NCI-H1092 treated with DMSO at 0.1 percent for 48 hours (cell line): Measurements from ENCODE around the gene RIMBP2.

ENCODE experiments used
- DNase-seq: peaks from one replicate; lab custom pipeline; 2025; lab: John Stamatoyannopoulos, UW

The RIMBP2 gene

GRCh38 chr12:130501821-130502220 is 214.3 kb downstream of the RIMBP2 start:
- no peak for DNase-seq

DNA sequence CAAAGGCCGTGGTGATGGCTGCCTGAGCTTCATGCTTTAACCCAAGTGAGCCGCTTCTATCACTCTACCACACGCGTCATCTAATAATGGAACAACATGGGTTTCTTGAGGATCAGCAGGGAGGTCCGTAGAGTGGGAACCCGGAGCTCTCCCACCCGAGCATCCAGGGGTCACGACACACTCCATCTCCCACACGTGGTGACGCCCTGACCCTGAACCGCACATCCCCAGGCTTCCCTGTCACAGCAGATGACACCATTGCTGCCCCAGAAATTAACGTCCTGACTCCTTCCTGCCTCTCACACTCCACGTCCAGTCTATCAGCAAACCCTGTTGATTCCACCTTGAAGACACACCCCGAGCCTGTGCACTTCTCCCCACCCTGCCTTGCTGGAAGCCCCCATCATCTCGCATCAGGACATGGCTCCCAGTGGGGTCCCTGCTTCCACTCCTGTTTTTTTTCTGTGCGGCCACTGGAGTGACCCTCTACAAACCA is 215.2 kb downstream of the RIMBP2 start:
- DNase-seq: no peak

DNA sequence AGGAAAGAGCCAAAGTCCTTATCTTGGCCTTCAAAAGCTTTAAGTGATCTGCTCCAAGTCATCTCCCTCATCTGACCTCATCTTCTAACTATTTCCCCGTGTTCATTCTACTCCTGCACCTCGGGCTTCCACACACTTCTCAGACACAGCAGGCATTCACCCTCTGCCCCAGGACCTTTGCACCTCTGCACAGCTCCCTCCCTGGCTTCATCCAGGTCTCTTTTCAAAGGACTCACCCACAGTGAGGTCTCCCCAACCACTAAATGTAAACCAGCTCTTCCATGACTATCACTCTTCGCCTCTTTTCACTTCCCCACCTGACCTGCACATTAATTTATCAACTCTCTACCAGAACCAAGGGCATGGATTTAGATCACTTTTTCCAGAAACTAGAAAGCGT is 216.6 kb downstream of the RIMBP2 start:
- no peak for DNase-seq

- no peak for DNase-seq
Observed at GRCh38 chr12:130498589-130499385, 217.3 kb downstream of the RIMBP2 start.

GRCh38 chr12:130497991-130498390 is 218.1 kb downstream of the RIMBP2 start:
- DNase-seq: no peak

DNA sequence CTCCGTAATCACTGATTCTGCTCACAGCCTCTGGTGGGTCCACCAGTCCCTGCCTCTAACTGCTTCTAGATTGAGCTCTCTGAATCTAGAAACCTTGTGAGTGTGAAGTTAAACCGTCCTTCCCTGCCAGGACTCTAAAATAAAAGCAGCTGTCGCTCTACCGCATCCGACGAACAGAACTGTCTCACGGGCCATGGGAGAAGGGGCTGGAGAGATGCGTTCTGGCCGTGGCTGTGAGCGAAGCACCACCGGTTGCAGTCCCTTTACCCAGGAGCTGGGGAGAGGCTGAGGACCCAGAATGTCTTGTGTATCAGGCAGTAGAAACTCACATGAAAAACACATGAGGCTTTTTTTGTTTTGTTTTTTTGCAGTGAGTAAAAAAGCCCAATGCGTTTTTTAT is 218.8 kb downstream of the RIMBP2 start:
- DNase-seq: no peak

DNA sequence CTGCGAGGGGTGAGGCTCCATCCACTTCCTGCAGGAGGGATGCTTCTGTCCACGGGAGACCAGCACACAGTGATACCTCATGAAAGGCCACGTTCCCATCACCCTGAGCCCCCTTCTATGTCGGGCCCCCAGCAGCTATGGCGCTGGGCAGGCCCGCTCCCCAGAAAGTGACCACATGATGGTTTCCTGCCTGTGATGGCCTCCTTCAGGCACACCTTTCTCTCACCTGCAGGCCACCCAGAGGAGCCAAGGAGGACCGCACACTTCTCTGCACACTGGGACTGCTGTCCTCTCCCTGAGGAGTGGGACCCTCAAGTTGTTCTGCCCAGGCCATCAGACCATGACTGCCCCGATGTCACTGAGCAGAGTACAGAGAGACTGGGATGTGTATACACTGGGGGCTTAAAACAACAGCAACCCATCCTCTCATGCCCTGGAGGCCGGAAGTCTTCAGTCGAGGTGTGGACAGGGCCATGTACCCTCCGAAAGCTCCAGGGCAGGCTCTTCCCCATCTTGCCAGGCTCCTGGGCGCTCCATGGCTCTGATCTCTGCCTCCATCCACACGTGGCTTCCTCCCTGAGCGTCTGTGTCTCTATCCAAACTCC is 219.5 kb downstream of the RIMBP2 start:
- DNase-seq: no peak

DNA sequence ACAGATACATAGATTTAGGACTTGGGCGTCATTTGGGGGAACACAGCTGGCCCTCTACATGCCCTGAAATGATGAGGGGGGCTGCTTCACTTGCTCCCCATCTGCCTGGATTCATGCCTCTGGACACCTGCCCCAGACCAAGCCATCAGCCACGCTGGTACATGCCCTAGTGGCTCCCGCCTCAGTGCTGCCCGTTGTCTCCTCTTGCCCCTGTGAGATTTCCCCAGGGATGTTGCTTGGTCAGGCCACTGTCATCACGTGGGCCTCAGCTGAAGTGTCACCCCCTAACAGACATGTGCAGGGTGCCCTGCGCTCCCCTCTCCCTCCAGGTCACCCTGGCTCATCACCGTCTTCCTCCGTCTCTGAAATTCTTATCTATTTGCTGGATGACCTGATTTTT is 220.9 kb downstream of the RIMBP2 start:
- no peak for DNase-seq

DNA sequence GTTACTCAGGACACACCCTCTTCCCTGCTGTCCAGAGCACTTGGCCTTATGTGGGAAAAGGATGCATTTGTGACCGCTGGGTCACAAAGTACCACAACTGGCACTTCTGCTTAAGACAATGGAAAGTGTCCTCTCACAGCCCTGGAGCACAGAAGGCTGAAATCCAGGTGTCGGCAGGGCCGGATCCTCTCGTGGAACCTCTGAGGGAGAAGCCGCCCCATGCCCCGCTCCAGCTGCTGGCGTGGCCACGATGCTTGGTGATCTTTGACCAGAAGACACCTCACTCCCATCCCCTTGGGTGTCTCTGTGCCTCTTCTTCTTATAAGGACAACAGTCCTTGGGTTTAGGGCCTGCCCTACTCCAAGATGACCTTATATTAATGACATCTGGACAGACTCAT is 221.4 kb downstream of the RIMBP2 start:
- DNase-seq: no peak

- no peak for DNase-seq
Observed at GRCh38 chr12:130493951-130494350, 222.1 kb downstream of the RIMBP2 start.

- DNase-seq: no peak
Observed at GRCh38 chr12:130491421-130492357, 224.4 kb downstream of the RIMBP2 start.

GRCh38 chr12:130490674-130491073 is 225.4 kb downstream of the RIMBP2 start:
- no peak for DNase-seq

DNA sequence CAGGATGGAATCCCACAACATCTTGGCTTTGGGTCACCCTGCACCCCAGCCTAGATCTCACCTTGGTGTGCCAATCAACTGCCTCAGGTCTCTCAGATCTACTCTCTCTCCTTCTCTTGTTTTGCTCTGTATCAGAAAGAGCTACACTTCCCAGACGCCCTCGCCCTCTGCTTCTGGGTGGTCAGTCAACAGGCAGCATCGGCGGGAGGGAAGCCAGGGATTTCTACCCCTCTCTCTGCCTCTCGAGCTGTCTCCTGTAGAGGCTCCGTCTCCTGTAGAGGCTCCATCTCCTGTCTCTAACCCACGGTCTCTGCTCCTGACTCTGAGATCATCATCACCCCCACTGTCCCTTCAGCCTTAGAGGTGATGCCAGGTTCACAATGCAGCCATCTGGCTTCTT is 226.8 kb downstream of the RIMBP2 start:
- no peak for DNase-seq

DNA sequence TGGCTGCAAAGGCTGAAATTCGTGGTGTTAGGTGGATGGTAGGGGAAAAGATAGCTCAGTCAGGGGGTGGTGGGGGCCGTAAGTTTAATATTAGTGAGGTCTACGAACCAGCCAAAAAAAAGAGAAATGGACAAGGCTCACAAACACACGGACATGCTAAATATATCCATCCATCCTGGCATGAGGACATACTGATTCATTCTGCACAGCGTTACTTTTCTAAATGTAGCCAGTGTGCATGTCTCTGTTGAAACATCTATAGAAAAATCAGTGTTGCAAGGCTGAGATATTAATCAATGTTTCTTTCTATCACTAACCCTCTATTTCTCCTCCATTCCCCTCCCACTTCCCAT is 227.8 kb downstream of the RIMBP2 start:
- no peak for DNase-seq

DNA sequence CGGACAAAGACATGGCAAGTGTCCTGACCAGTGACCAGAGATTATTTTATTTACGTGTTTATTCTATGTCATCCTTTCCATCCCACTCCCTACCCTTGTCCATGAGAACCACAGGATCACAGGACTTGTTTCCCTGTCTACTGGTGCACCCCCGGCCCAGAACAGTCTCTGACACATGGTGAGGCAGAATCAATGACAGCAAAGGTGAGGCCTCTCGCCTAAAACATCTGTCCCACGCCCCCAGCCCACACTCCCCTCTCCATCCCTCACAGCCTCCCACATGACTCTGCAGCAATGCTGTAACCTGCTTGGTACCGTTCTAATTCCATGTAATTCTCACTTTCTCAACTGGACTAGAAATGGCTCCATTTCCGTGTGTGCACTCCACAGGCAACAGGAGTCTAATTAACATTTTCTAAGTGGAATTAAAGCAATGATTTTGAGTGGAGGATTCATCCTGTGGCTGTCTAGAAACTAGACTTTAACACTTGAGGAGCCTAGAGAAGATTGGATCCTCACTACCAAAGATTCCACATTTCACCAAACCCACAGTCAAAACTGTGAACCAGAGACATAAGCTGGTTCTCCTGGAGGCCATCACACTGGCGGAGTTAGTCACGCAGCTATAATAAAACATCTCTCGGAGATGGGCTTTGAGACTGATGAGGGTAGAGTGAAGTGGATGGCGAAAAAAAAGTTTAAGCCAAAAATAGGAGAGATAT is 228.3 kb downstream of the RIMBP2 start:
- DNase-seq: no peak

GRCh38 chr12:130486891-130487416 is 229.1 kb downstream of the RIMBP2 start:
- DNase-seq: no peak

- DNase-seq: no peak
Observed at GRCh38 chr12:130486146-130486435, 230.0 kb downstream of the RIMBP2 start.

- no peak for DNase-seq
Observed at GRCh38 chr12:130485291-130486145, 230.6 kb downstream of the RIMBP2 start.

DNA sequence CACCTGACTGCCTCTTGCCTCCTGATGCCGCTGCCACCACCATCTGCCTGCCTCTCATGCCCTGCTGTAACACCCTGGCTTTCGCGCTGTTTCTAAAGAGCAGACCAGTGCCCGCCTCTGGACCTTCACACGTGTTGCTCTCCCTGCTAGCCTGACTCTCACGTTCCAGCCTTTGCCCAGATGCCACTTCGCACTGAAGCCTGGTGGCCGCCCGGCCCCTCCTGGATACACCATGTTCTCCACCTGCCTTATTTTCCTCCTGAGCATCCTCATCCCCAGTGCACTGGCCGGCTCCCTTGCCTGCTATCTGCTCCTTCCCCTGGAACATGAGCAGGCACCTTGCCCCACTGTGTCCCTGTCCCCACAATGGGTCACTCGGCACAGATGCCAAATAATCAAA is 231.9 kb downstream of the RIMBP2 start:
- DNase-seq: no peak

DNA sequence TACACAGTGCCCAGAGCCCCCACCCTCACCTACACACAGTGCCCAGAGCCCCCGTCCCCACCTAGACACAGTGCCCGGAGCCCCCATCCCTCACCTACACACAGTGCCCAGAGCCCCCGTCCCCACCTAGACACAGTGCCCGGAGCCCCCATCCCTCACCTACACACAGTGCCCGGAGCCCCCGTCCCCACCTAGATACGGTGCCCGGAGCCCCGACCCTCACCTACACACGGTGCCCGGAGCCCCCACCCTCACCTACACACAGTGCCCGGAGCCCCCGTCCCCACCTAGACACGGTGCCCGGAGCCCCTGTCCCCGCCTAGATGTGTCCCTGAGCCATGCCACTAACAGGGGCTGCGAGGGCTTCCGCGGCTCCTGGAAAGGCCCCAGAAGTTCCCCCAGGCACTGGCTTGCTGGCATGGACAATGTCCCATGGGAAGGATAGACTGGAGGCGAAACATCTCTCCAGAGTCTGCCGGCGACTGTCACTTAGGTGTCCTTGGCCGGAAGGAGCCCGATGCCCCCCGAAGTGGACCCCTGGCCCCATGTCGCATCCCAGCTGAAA is 232.4 kb downstream of the RIMBP2 start:
- no peak for DNase-seq

DNA sequence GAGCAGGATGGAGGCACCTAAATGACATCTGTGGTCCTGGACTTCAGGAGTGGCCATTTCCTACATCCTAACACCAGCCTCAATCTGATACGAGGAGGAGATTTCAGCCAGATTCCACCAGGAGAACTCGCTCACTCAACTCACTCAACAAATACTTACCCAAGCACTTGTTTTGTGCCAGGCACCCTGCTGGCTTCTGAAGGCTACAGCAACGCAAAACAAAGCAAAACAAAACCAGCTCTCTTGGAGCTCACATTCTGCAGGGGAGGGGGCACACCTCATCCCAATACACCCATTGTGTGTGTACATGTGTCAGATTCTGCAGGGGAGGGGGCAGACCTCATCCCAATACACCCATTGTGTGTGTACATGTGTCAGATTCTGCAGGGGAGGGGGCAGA is 233.7 kb downstream of the RIMBP2 start:
- no peak for DNase-seq
